Amniotic epithelial cell (primary cell): ENCODE measurements around the gene TXNDC17.
"Not testable (repeated sequence)": the region's sequence is repeated elsewhere in the genome, so short reads cannot be mapped to it uniquely, and the experiment has no call there.

Experiments used
- DNase-seq: peaks from one replicate; pipeline ENCODE4 v3.0.0-alpha.2; 2010; ENCODE audit warnings: low read depth

Gene TXNDC17

GRCh38 chr17:6683730-6684459 lies 43.0 kb downstream of the TXNDC17 start:
- no peak for DNase-seq

GRCh38 chr17:6684460-6684783 lies 43.6 kb downstream of the TXNDC17 start:
- DNase-seq: no peak

- no peak for DNase-seq
Measured at GRCh38 chr17:6684881-6685767, 44.3 kb downstream of the TXNDC17 start.

GRCh38 chr17:6686026-6686425 lies 45.2 kb downstream of the TXNDC17 start:
- no peak for DNase-seq

- DNase-seq: no peak
Measured at GRCh38 chr17:6688944-6689343, 48.1 kb downstream of the TXNDC17 start.

- no peak for DNase-seq
Measured at GRCh38 chr17:6690641-6691040, 49.8 kb downstream of the TXNDC17 start.

- DNase-seq: no peak
Measured at GRCh38 chr17:6691546-6691945, 50.7 kb downstream of the TXNDC17 start.

- not testable (repeated sequence) for DNase-seq
Measured at GRCh38 chr17:6691958-6692357, 51.1 kb downstream of the TXNDC17 start.
